ENCODE measurements around the gene ZNF431.

Gene ZNF431
- long read RNA-seq, full-length matches to known transcripts, result 4 of 44 reads
- long read RNA-seq, partial matches to known transcripts, result 10 of 44 reads
- long read RNA-seq, other reads (novel, unspliced or antisense), result 30 of 44 reads

- Histone ChIP-seq H3K27ac (replicated peaks) (peak within 1 kb of the TSS; percentile 88), H3K27me3 (ENCODE audit: insufficient read depth, poor library complexity, severe bottlenecking) (no peaks in the 10 kb centered on the region)
Measured at GRCh38 chr19:21141787-21142464, at the start of gene ZNF431. TSS of gene ZNF431 (plus strand) at chr19:21142040. CDS start at chr19:21142184, 144 bp downstream.

DNA sequence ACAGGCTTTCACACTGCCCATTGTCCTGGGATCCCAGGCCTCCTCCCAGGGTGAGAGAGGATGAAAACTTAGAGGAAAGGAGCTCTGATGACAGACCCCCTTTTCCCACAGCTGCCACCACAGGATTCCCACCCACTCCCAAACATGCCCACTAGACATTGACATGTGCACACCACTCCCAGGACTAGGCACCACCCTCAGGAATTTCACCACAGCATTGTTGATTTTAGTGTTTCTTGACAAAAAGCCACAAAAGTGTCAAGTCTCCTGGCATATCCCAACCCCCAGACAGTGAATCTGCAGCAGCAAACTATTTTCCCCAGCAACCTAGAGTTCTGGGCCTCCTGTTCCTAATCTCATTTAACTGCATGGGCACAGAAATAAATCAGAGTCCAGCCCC, 49.7 kb upstream of the ZNF431 start:
- TF ChIP-seq SPI1 (IDR thresholded peaks at IDR 0.05; ENCODE audit: borderline replicate concordance, low read depth), result no peak
- TF ChIP-seq, protein P1, sequence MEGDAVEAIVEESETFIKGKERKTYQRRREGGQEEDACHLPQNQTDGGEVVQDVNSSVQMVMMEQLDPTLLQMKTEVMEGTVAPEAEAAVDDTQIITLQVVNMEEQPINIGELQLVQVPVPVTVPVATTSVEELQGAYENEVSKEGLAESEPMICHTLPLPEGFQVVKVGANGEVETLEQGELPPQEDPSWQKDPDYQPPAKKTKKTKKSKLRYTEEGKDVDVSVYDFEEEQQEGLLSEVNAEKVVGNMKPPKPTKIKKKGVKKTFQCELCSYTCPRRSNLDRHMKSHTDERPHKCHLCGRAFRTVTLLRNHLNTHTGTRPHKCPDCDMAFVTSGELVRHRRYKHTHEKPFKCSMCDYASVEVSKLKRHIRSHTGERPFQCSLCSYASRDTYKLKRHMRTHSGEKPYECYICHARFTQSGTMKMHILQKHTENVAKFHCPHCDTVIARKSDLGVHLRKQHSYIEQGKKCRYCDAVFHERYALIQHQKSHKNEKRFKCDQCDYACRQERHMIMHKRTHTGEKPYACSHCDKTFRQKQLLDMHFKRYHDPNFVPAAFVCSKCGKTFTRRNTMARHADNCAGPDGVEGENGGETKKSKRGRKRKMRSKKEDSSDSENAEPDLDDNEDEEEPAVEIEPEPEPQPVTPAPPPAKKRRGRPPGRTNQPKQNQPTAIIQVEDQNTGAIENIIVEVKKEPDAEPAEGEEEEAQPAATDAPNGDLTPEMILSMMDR (IDR thresholded peaks at IDR 0.05; ENCODE audit: insufficient read depth, low read length), result no peak
- no peak for TF ChIP-seq POLR2AphosphoS5 (IDR thresholded peaks at IDR 0.05; ENCODE audit: low read depth)
- no peak for TF ChIP-seq GABPA (IDR thresholded peaks at IDR 0.05; ENCODE audit: low read depth)
- no peak for TF ChIP-seq REST (IDR thresholded peaks at IDR 0.05; ENCODE audit: insufficient replicate concordance, low read depth)
- DNase-seq (ENCODE audit: low read depth in 1 of 2, low spot score in 1 of 2), result no peak

More at GRCh38 chr19:21141787-21142464, at the start of gene ZNF431:
- TF ChIP-seq GABPA (IDR thresholded peaks at IDR 0.05; ENCODE audit: low read depth) (peak; percentile 72), REST (IDR thresholded peaks at IDR 0.05; ENCODE audit: insufficient replicate concordance, low read depth) (peak; percentile 42), SPI1 (IDR thresholded peaks at IDR 0.05; ENCODE audit: borderline replicate concordance, low read depth) (peak; percentile 24; the same call in 1 of the 2 replicates), POLR2AphosphoS5 (IDR thresholded peaks at IDR 0.05; ENCODE audit: low read depth) (peak; percentile 91)
- TF ChIP-seq, protein P1 (IDR thresholded peaks at IDR 0.05; ENCODE audit: insufficient read depth, low read length), result no peak
- DNase-seq (ENCODE audit: low read depth in 1 of 2, low spot score in 1 of 2), result peak; percentile 88 to 96
- H3K4me3 ChIP-seq (replicated peaks; ENCODE audit: insufficient read depth, low read length), result peak within 1 kb of the TSS; percentile 71

DNA sequence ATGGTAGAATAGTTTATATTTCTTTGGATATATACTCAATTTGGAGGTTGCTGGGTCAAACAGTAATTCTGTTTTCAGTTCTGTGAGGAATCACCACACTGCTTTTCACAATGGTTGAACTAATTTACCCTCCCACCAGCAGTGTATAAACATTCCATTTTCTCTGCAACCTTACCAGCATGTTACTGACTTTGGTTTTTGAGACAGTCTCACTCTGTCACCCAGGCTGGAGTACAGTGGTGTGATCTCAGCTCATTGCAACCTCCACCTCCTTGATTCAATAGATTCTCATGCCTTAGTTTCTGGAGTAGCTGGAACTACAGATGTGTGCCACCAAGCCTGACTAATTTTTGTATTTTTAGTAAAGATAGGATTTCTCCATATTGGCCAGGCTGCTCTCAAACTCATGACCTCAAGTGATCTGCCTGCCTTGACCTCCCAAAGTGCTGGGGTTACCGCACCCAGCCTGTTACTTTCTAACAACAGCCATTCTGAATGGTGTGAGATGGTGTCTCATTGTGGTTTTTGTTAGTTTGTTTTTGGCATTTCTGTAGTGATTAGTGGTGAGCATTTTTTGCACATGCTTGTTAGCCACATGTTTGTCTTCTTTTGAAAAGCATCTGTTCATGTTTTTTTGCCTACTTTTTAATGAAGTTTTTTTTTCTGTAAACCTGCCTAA, 47.4 kb upstream of the ZNF431 start:
- H3K27me3 ChIP-seq (ENCODE audit: insufficient read depth, poor library complexity, severe bottlenecking), result no peaks in the 10 kb centered on the region
- no peak for DNase-seq (ENCODE audit: low read depth in 1 of 2, low spot score in 1 of 2)
- TF ChIP-seq REST (IDR thresholded peaks at IDR 0.05; ENCODE audit: insufficient replicate concordance, low read depth) (no peak), POLR2AphosphoS5 (IDR thresholded peaks at IDR 0.05; ENCODE audit: low read depth) (no peak), GABPA (IDR thresholded peaks at IDR 0.05; ENCODE audit: low read depth) (no peak), SPI1 (IDR thresholded peaks at IDR 0.05; ENCODE audit: borderline replicate concordance, low read depth) (no peak)
- TF ChIP-seq, protein P1 (IDR thresholded peaks at IDR 0.05; ENCODE audit: insufficient read depth, low read length), result no peak
- no peak overlapping the region for H3K4me3 ChIP-seq (replicated peaks; ENCODE audit: insufficient read depth, low read length)
- H3K27ac ChIP-seq (replicated peaks), result no peak overlapping the region

More for the DNA sequence above, 49.7 kb upstream of the ZNF431 start:
- Histone ChIP-seq H3K4me3 (replicated peaks; ENCODE audit: insufficient read depth, low read length) (no peak overlapping the region), H3K27ac (replicated peaks) (no peak overlapping the region), H3K27me3 (ENCODE audit: insufficient read depth, poor library complexity, severe bottlenecking) (no peaks in the 10 kb centered on the region)
